D341Med (cell line): ENCODE results near the gene PVALEF.
"Not testable (repeated sequence)": the region's sequence is repeated elsewhere in the genome, so short reads cannot be mapped to it uniquely, and the experiment has no call there.

Source experiments
- DNase-seq: peaks from one replicate; pipeline ENCODE4 v3.0.0; 2012; ENCODE audit warnings: low spot score

The PVALEF gene

GRCh38 chr17:81221371-81221841 lies 56.1 kb downstream of the PVALEF start:
- no peak for DNase-seq

GRCh38 chr17:81221842-81222619 lies 56.7 kb downstream of the PVALEF start:
- DNase-seq = no peak

DNA sequence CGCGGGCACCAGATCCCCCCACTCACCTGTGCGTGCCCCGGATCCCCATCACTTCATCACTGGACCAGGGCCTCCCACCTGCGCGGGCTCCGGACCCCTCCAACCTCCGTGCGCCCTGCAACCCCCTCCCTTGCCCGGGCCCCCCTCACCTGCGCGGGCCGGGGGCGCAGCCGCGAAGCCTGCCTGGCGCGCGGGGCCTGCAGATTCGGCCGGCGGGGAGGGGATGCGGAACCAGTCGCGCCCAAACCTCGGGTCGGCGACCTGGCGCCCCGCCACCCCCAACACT lies 57.3 kb downstream of the PVALEF start:
- DNase-seq = no peak

DNA sequence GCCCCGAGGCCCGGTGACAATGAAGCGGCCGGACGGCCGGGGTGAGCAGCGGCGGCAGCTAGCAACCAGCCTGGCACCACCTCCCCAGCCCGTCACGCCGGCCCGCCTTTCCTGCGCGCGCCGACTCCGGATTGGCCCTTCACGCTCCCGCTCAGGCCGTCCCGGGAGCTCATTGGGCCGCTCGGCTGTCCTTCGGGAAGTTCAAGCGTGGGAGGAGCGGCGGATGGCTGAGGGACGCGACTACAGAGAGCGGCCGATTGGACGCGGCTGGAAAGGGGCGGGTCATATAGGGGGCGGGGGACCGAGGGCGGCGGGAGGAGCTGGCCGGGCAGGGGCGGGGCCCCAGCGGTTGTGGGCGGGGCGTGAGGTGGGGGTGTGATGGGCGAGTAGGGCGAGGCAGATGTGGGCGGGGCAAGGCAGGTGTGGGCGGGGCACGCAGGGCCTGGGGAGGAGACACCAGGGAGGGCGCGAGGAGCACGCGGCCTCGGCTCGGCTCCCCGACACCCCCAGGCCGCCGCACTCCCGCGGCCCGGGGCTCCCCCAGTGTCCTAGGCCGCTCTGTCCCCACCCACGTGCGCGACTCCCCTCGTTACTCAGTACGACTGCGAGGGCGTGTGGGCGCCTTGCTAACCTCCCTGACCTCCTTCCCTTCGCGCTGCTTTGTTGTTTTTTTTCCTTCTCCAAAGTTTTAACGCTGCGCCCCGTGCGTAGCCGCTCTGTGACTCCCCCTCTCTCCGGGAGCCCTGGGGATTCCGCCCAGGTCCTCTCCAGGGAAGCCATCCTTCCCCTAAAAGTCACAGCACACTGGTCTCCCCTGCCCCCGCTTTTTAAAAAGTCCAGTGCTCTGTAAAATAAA lies 57.8 kb downstream of the PVALEF start, which contains the start of gene CEP131:
Gene CEP131 (minus strand): TSS at position 60 of the 856 bp plus-strand sequence. CDS start 2,909 bp downstream, outside the sequence.
- DNase-seq = peak; percentile 100

GRCh38 chr17:81223762-81224130 lies 58.4 kb downstream of the PVALEF start:
- DNase-seq = no peak

- DNase-seq = not testable (repeated sequence)
These were observed 62.3 kb downstream of the PVALEF start for GRCh38 chr17:81227630-81228029.

- no peak for DNase-seq
These were observed 63.1 kb downstream of the PVALEF start for GRCh38 chr17:81228420-81228819.

GRCh38 chr17:81228834-81229665 lies 63.7 kb downstream of the PVALEF start:
- no peak for DNase-seq

GRCh38 chr17:81229666-81229920 lies 64.3 kb downstream of the PVALEF start:
- no peak for DNase-seq

GRCh38 chr17:81230043-81230820 lies 64.9 kb downstream of the PVALEF start:
- no peak for DNase-seq

GRCh38 chr17:81231121-81231645 lies 65.9 kb downstream of the PVALEF start:
- no peak for DNase-seq

- DNase-seq = no peak
These were observed 66.7 kb downstream of the PVALEF start for GRCh38 chr17:81231766-81232581.
